Upper lobe of left lung (tissue), 4 donors: ENCODE data around the gene CCNI2.

Experiments
- EP300 ChIP-seq, 4 donors: sonication (generic); formaldehyde crosslinking; IDR thresholded peaks; one replicate each; pipeline ENCODE4 v1.5.1; 2017; ENCODE audit warnings: antibody characterized with exemption in 4 of 4, control low read depth in 2 of 4
- POLR2A ChIP-seq, 4 donors: fragments of 450-650 bp; IDR thresholded peaks; one replicate each; pipeline ENCODE4 v1.5.1; 2016 to 2017; ENCODE audit warnings: antibody characterized with exemption in 4 of 4, mild to moderate bottlenecking in 2 of 4
- POLR2AphosphoS5 ChIP-seq, 2 donors: sonication (generic); formaldehyde crosslinking; IDR thresholded peaks; one replicate each; pipeline ENCODE4 v1.5.1; 2017; ENCODE audit warnings: antibody characterized with exemption in 2 of 2
- TF ChIP-seq, protein P1 (sequence below), 6 experiments: fragments of 450-650 bp in 4 of 6; fragments of 200-600 bp in 2 of 6; sonication (generic) in 2 of 6; IDR thresholded peaks; one replicate each; pipeline ENCODE4 v1.5.1; 2016 to 2019; ENCODE audit warnings: antibody characterized with exemption in 6 of 6

DNA sequence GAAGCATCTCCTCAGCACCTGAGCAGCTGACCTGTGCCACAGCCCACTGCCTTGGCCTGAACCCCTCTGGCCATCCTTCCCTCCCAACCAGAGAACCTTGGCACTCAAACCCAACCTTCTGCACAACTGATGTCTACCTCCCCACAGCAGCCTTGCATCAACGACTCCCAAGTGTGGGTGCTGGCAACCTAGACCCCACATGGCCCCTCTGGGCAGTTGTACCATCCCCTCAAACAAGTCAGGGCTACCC, 19.5 kb downstream of the CCNI2 start:
- TF ChIP-seq POLR2A (IDR thresholded peaks at IDR 0.05) (no peak), POLR2AphosphoS5 (IDR thresholded peaks at IDR 0.05) (no peak), EP300 (IDR thresholded peaks at IDR 0.05) (no peak)
- TF ChIP-seq, protein P1, sequence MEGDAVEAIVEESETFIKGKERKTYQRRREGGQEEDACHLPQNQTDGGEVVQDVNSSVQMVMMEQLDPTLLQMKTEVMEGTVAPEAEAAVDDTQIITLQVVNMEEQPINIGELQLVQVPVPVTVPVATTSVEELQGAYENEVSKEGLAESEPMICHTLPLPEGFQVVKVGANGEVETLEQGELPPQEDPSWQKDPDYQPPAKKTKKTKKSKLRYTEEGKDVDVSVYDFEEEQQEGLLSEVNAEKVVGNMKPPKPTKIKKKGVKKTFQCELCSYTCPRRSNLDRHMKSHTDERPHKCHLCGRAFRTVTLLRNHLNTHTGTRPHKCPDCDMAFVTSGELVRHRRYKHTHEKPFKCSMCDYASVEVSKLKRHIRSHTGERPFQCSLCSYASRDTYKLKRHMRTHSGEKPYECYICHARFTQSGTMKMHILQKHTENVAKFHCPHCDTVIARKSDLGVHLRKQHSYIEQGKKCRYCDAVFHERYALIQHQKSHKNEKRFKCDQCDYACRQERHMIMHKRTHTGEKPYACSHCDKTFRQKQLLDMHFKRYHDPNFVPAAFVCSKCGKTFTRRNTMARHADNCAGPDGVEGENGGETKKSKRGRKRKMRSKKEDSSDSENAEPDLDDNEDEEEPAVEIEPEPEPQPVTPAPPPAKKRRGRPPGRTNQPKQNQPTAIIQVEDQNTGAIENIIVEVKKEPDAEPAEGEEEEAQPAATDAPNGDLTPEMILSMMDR (IDR thresholded peaks at IDR 0.05): no peak
